Upper lobe of right lung (tissue), 1 donor: ENCODE results near the gene C1QA. TPM values are rescaled to one million over a fixed set of nuclear protein-coding genes. Genes with fewer than 3 reads are reported as not detected.

Experiments used
- ATAC-seq: fragments of 200-7000 bp; cut with Tn5 transposase; one replicate; pipeline ENCODE4 v1.9.1; 2020; ENCODE audit warnings: mild to moderate bottlenecking, moderate library complexity
- DNase-seq: peaks from one replicate; pipeline ENCODE4 v3.0.0-alpha.2; 2020
- H3K27ac ChIP-seq: fragments of 200-600 bp; one replicate; pipeline ENCODE4 v1.8.0; 2022
- H3K27me3 ChIP-seq: fragments of 200-600 bp; one replicate; pipeline ENCODE4 v1.8.0; 2022; ENCODE audit warnings: mild to moderate bottlenecking
- H3K36me3 ChIP-seq: fragments of 200-600 bp; one replicate; pipeline ENCODE4 v1.8.0; 2022
- H3K4me1 ChIP-seq: fragments of 200-600 bp; one replicate; pipeline ENCODE4 v1.8.0; 2022
- H3K4me3 ChIP-seq: fragments of 200-600 bp; one replicate; pipeline ENCODE4 v1.8.0; 2022; ENCODE audit warnings: mild to moderate bottlenecking
- H3K9me3 ChIP-seq: fragments of 200-600 bp; one replicate; pipeline ENCODE4 v1.8.0; 2022
- CTCF ChIP-seq: fragments of 200-600 bp; IDR thresholded peaks from one replicate; pipeline ENCODE4 v1.8.0; 2022; ENCODE audit warnings: antibody characterized with exemption
- intact Hi-C: fragments of 100-400 bp; cut with DNase I; formaldehyde crosslinking; loops from one replicate; pipeline ENCODE4 v1.11.0; 2022
- microRNA-seq: library from miRNA; unstranded; fragments of <30 nt; microRNA quantifications from one replicate; pipeline ENCODE4 v1.2.0, GENCODE V29; 2020; ENCODE audit warnings: borderline microRNAs expressed
- total RNA-seq: library from RNA; stranded (reverse); fragmentation: NEBNext Ultra II Directional; extraction: Animal tissue kit (Norgen Biotek cat#: 25700); gene quantifications from one replicate; pipeline ENCODE4 v1.2.1, GENCODE V29; 2021
- donor health status: DM: no; HTN: yes; CAD: no; lungs with severe emphysema.

C1QA gene
- total RNA-seq, 1 donor from 2014 or later = 521 TPM

- no peak for DNase-seq
Observed at GRCh38 chr1:22681556-22682276, 45.3 kb downstream of the C1QA start.

GRCh38 chr1:22683547-22683946 lies 47.1 kb downstream of the C1QA start:
- no peak for ATAC-seq
- no peak for TF ChIP-seq CTCF
- Histone ChIP-seq H3K36me3 (no peaks in the 10 kb centered on the region), H3K27ac (no peak overlapping the region), H3K4me3 (no peak overlapping the region), H3K9me3 (no peaks in the 10 kb centered on the region), H3K27me3 (peaks cover 16% of the 10 kb centered on the region), H3K4me1 (no peaks in the 10 kb centered on the region)
- intact Hi-C loops = no loop called here
- no peak for DNase-seq

More at GRCh38 chr1:22681556-22682276, 45.3 kb downstream of the C1QA start:
- intact Hi-C loops = no loop called here
- no peak for ATAC-seq
- Histone ChIP-seq H3K36me3 (no peaks in the 10 kb centered on the region), H3K27me3 (peaks cover 19% of the 10 kb centered on the region), H3K27ac (no peak overlapping the region), H3K9me3 (no peaks in the 10 kb centered on the region), H3K4me1 (no peaks in the 10 kb centered on the region), H3K4me3 (no peak overlapping the region)
- TF ChIP-seq CTCF = no peak

- Histone ChIP-seq H3K4me3 (no peak overlapping the region), H3K27me3 (peaks cover 16% of the 10 kb centered on the region), H3K27ac (no peak overlapping the region), H3K9me3 (no peaks in the 10 kb centered on the region), H3K4me1 (no peaks in the 10 kb centered on the region), H3K36me3 (no peaks in the 10 kb centered on the region)
- intact Hi-C loops = no loop called here
- ATAC-seq (no peak), DNase-seq (no peak)
- no peak for TF ChIP-seq CTCF
Observed at GRCh38 chr1:22685591-22686059, 49.2 kb downstream of the C1QA start.

GRCh38 chr1:22687191-22687590 lies 50.8 kb downstream of the C1QA start:
- no peak overlapping the region for H3K4me3 ChIP-seq
- DNase-seq (no peak), ATAC-seq (no peak)
- H3K9me3 ChIP-seq = no peaks in the 10 kb centered on the region
- peaks cover 15% of the 10 kb centered on the region for H3K27me3 ChIP-seq
- no peaks in the 10 kb centered on the region for H3K36me3 ChIP-seq
- no peaks in the 10 kb centered on the region for H3K4me1 ChIP-seq
- no peak overlapping the region for H3K27ac ChIP-seq
- intact Hi-C loops = no loop called here
- no peak for TF ChIP-seq CTCF

- no peak for DNase-seq
- no peaks in the 10 kb centered on the region for H3K4me1 ChIP-seq
- no peaks in the 10 kb centered on the region for H3K9me3 ChIP-seq
- no peak for ATAC-seq
- intact Hi-C loops = no loop called here
- no peak for TF ChIP-seq CTCF
- peaks cover 6% of the 10 kb centered on the region for H3K27me3 ChIP-seq
- no peak overlapping the region for H3K4me3 ChIP-seq
- no peaks in the 10 kb centered on the region for H3K36me3 ChIP-seq
- no peak overlapping the region for H3K27ac ChIP-seq
Observed at GRCh38 chr1:22688466-22688865, 52.0 kb downstream of the C1QA start.

Small RNAs within 50 kb of the gene (microRNA-seq; reads per million reads assigned to microRNA genes)
- not detected for gene MIR6127

Other genes starting within 250 kb of the C1QA start
- gene ZBTB40, start 184.8 kb upstream of the C1QA start, total RNA-seq = 24.9 TPM
- not detected for gene EPHA8, start 73.1 kb upstream of the C1QA start, total RNA-seq
- gene C1QC, start 7.0 kb downstream of the C1QA start, total RNA-seq = 353 TPM
- 707 TPM for gene C1QB, start 16.6 kb downstream of the C1QA start, total RNA-seq
- gene EPHB2, start 74.2 kb downstream of the C1QA start, total RNA-seq = 6.0 TPM